ENCODE measurements around the gene PDE1C. TPM values are rescaled to one million over a fixed set of nuclear protein-coding genes. Genes with fewer than 3 reads are reported as not detected.

PDE1C gene
- total and polyA plus RNA-seq, 5 donors from 2014 or later = not detected

DNA sequence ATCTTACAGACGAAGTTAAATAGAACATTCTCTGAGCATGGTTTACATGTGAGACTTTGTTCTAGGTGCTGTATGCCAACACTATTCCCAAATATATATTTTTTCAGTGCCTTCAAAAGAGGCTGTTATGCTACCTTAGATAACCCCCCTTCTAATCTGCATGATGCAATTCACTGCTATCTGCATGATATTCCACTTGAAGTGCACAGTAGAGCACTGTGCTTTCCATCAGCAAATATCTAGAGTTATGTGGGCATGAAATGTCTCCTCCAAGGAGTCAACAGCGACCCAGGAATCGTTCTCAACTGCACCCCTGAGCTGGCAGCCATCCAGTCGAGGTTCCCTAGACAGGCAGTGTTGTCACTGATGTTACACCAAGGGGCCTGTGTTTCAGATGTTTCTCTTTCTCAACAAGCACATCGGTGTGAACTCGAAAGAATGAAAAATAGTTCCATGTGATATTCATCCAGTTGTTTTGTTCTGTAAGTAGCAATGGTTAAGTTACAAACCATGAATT lies 88.3 kb downstream of the PDE1C start:
- Histone ChIP-seq H3K27ac (ENCODE audit: insufficient read depth, low read length, poor library complexity, severe bottlenecking) (no peak overlapping the region), H3K4me1 (ENCODE audit: control insufficient read depth, insufficient read depth, low read length, poor library complexity, severe bottlenecking) (no peaks in the 10 kb centered on the region), H3K27me3 (ENCODE audit: control insufficient read depth, insufficient read depth, low read length) (no peaks in the 10 kb centered on the region), H3K4me3 (ENCODE audit: low read depth, low read length) (no peak overlapping the region), H3K9me3 (ENCODE audit: control insufficient read depth in 2 of 2, low read length in 2 of 2) (peaks cover 0 to 8% of the 10 kb centered on the region in 2 experiments), H3K36me3 (ENCODE audit: control insufficient read depth, insufficient read depth, low read length) (no peaks in the 10 kb centered on the region)
- peaks cover 2 to 23% (median 7%) of the 10 kb centered on the region in 7 donors for H3K9me3 Mint-ChIP-seq
- no peak for DNase-seq
- no peaks in the 10 kb centered on the region for H3K4me1 Mint-ChIP-seq
- no peak overlapping the region for H3K27ac Mint-ChIP-seq
- no peak for ATAC-seq (ENCODE audit: low read depth in 2 of 2)
- no peak overlapping the region for H3K4me3 Mint-ChIP-seq
- H3K36me3 Mint-ChIP-seq = no peaks in the 10 kb centered on the region
- no peaks in the 10 kb centered on the region for H3K27me3 Mint-ChIP-seq

DNA sequence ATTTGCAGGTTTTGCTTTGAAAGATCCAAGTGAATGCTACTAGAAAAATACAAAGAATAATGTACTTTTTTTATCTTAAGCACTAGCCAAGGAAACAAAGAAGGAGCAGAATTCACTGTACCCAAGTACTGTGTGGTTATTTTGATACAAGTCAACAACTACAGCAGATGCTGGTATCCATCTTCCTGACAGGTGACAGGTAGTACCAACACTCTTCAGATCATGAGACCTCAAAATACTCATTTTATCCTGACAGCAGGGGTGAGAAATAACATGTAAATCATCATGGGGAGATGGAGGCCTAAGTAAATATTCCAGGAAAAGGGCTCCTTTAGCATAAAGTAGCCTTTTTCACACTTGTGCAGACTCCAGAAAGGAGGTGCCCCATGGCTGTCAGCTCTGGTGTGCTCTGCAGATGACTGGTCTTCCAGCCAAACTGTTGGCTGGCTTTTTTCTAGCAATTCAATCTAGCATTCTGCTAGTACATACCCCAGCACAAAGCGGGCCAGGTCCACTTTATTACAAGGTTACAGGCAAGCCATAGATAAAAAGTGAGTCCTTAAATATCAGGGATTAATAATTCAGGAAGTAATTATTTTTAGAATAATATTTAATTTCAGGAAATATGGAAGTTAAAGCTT lies 90.4 kb downstream of the PDE1C start:
- Mint-ChIP-seq H3K4me3 (no peak overlapping the region), H3K27me3 (no peaks in the 10 kb centered on the region), H3K4me1 (no peaks in the 10 kb centered on the region), H3K27ac (no peak overlapping the region), H3K36me3 (no peaks in the 10 kb centered on the region), H3K9me3 (peaks cover 6 to 20% (median 9%) of the 10 kb centered on the region in 7 donors)
- Histone ChIP-seq H3K36me3 (ENCODE audit: control insufficient read depth, insufficient read depth, low read length) (no peaks in the 10 kb centered on the region), H3K9me3 (ENCODE audit: control insufficient read depth in 2 of 2, low read length in 2 of 2) (peaks cover 0 to 9% of the 10 kb centered on the region in 2 experiments), H3K4me1 (ENCODE audit: control insufficient read depth, insufficient read depth, low read length, poor library complexity, severe bottlenecking) (no peaks in the 10 kb centered on the region), H3K4me3 (ENCODE audit: low read depth, low read length) (no peak overlapping the region), H3K27ac (ENCODE audit: insufficient read depth, low read length, poor library complexity, severe bottlenecking) (no peak overlapping the region), H3K27me3 (ENCODE audit: control insufficient read depth, insufficient read depth, low read length) (no peaks in the 10 kb centered on the region)
- no peak for DNase-seq
- no peak for ATAC-seq (ENCODE audit: low read depth in 2 of 2)

DNA sequence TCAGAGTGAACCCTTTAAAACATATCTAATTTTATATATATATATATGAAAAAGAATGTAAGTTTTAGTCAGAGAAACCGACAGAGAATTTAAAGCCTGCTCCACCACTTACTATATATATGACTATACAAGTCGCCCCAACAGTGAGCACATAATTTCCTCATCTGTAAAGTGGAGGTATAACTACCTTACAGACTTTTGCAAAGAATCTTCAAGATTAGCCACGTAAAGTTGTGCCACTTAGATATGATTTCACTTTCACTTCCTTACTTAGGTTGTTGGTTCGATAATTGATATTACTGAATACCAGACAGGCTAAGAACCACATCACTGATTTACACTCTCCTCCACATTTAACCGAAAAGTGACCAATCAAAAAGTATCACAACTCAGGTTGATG lies 94.7 kb downstream of the PDE1C start:
- Mint-ChIP-seq H3K36me3 (no peaks in the 10 kb centered on the region), H3K4me1 (no peaks in the 10 kb centered on the region), H3K9me3 (peaks cover 5 to 25% (median 9%) of the 10 kb centered on the region in 7 donors), H3K27ac (no peak overlapping the region), H3K27me3 (no peaks in the 10 kb centered on the region), H3K4me3 (no peak overlapping the region)
- no peak overlapping the region for H3K4me3 ChIP-seq (ENCODE audit: low read depth, low read length)
- DNase-seq = no peak
- no peak for ATAC-seq (ENCODE audit: low read depth in 2 of 2)
- H3K27me3 ChIP-seq (ENCODE audit: control insufficient read depth, insufficient read depth, low read length) = no peaks in the 10 kb centered on the region
- peaks cover 0 to 9% of the 10 kb centered on the region in 2 experiments for H3K9me3 ChIP-seq (ENCODE audit: control insufficient read depth in 2 of 2, low read length in 2 of 2)
- no peak overlapping the region for H3K27ac ChIP-seq (ENCODE audit: insufficient read depth, low read length, poor library complexity, severe bottlenecking)
- H3K4me1 ChIP-seq (ENCODE audit: control insufficient read depth, insufficient read depth, low read length, poor library complexity, severe bottlenecking) = no peaks in the 10 kb centered on the region
- no peaks in the 10 kb centered on the region for H3K36me3 ChIP-seq (ENCODE audit: control insufficient read depth, insufficient read depth, low read length)

DNA sequence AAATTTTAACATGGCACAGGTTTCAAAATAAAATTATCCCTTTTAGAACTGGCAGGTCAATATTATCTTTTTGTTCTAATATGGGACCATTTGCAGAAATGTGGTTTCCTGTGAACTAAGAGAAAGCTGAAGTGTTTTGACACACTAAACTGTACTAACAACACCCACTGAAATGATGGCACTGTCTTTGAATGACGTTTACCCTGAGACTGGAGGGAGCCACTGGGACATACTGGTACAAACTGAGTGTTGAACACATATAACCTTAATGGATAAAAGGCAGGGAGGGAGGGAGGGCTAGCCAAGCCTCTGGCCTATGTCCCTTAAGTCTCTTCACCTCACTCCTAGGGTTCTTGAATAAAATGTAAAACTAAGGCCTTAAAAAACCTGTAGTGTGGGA lies 95.9 kb downstream of the PDE1C start:
- Mint-ChIP-seq H3K36me3 (no peaks in the 10 kb centered on the region), H3K4me1 (no peaks in the 10 kb centered on the region), H3K27ac (no peak overlapping the region), H3K9me3 (peaks cover 3 to 25% (median 9%) of the 10 kb centered on the region in 7 donors), H3K27me3 (no peaks in the 10 kb centered on the region), H3K4me3 (no peak overlapping the region)
- no peak overlapping the region for H3K4me3 ChIP-seq (ENCODE audit: low read depth, low read length)
- H3K36me3 ChIP-seq (ENCODE audit: control insufficient read depth, insufficient read depth, low read length) = no peaks in the 10 kb centered on the region
- H3K4me1 ChIP-seq (ENCODE audit: control insufficient read depth, insufficient read depth, low read length, poor library complexity, severe bottlenecking) = no peaks in the 10 kb centered on the region
- DNase-seq (no peak), ATAC-seq (ENCODE audit: low read depth in 2 of 2) (no peak)
- H3K9me3 ChIP-seq (ENCODE audit: control insufficient read depth in 2 of 2, low read length in 2 of 2) = peaks cover 0 to 9% of the 10 kb centered on the region in 2 experiments
- H3K27me3 ChIP-seq (ENCODE audit: control insufficient read depth, insufficient read depth, low read length) = no peaks in the 10 kb centered on the region
- H3K27ac ChIP-seq (ENCODE audit: insufficient read depth, low read length, poor library complexity, severe bottlenecking) = no peak overlapping the region

DNA sequence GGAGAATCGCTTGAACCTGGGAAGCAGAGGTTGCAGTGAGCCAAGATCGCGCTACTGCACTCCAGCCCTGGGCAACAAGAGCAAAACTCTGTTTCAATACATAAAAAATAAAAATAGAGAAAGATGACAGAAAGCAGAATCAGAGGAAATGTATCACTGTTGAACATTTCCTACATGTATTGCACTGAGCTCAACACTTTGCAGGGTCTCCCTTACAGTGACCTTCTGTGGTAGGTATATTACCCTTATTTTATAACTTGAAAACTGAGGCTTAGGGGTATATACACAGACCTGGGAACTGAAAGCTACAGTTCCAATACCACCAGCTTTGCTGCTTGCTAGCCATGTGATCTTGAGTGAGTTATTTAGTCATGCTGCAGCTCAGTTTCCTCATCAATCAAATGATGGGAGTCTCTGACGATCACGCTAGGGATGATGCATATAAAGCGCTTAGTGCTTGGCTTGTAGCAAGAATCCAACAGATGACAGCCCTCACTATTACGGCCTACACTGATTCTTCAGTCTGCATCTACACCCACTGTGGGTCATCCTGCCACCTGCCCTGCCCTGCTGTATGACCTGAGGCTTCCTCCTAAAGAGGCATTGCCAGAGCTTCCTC lies 99.0 kb downstream of the PDE1C start:
- H3K4me1 Mint-ChIP-seq = no peaks in the 10 kb centered on the region
- no peak overlapping the region for H3K4me3 ChIP-seq (ENCODE audit: low read depth, low read length)
- no peaks in the 10 kb centered on the region for H3K36me3 ChIP-seq (ENCODE audit: control insufficient read depth, insufficient read depth, low read length)
- no peak overlapping the region for H3K4me3 Mint-ChIP-seq
- DNase-seq (no peak), ATAC-seq (ENCODE audit: low read depth in 2 of 2) (no peak)
- no peaks in the 10 kb centered on the region for H3K27me3 ChIP-seq (ENCODE audit: control insufficient read depth, insufficient read depth, low read length)
- peaks cover 3 to 20% (median 5%) of the 10 kb centered on the region in 7 donors for H3K9me3 Mint-ChIP-seq
- no peaks in the 10 kb centered on the region for H3K27me3 Mint-ChIP-seq
- no peak overlapping the region for H3K27ac Mint-ChIP-seq
- H3K36me3 Mint-ChIP-seq = no peaks in the 10 kb centered on the region
- no peak overlapping the region for H3K27ac ChIP-seq (ENCODE audit: insufficient read depth, low read length, poor library complexity, severe bottlenecking)
- H3K9me3 ChIP-seq (ENCODE audit: control insufficient read depth in 2 of 2, low read length in 2 of 2) = no peaks in the 10 kb centered on the region
- no peaks in the 10 kb centered on the region for H3K4me1 ChIP-seq (ENCODE audit: control insufficient read depth, insufficient read depth, low read length, poor library complexity, severe bottlenecking)

DNA sequence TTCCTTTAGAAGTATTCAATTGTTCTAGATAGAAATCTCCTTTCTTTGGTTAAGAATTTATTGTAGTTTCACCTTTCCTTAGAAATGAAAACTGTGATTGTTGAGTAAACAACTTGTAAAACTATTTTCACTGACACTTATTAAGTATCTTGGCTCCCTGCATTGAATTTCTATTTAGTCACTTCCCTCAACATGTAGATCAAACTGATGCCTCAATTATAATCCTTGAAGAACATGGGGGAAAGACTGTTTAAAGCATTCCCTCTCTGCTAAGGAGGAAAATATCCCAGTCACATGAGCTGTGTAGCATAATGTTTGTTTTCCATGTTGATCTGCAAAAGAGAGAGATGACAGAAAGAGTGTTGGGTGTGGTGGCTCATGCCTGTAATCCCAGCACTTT lies 99.7 kb downstream of the PDE1C start:
- H3K27me3 Mint-ChIP-seq = no peaks in the 10 kb centered on the region
- DNase-seq = no peak

DNA sequence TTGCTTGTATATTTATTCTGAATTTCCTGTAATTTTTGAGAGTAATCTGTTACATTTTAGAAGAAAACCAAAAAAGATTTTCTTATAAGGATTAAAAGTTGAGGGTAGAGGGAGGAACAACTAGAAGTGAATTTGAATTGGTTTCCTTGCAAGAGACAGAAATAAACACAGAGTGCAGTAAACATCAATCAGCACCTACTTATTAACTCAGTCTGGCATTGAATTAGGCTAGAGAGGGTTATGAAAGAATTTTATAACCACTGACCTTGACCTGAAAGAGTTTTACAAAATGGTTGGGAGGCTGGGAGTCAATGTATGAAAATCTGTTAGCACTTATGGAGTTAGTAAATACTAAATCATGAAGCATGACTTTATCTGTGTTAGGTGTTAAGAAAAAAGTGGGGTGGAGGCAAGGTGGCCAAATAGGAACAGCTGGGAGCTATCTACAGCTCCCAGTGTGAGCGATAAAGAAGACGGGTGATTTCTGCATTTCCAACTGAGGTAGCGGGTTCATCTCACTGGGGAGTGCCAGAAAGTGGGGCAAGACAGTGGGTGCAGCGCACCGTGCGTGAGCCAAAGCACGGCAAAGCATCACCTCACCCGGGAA lies 106.5 kb downstream of the PDE1C start:
- Histone ChIP-seq H3K4me3 (ENCODE audit: low read depth, low read length) (no peak overlapping the region), H3K27me3 (ENCODE audit: control insufficient read depth, insufficient read depth, low read length) (no peaks in the 10 kb centered on the region), H3K36me3 (ENCODE audit: control insufficient read depth, insufficient read depth, low read length) (no peaks in the 10 kb centered on the region), H3K27ac (ENCODE audit: insufficient read depth, low read length, poor library complexity, severe bottlenecking) (no peak overlapping the region), H3K9me3 (ENCODE audit: control insufficient read depth in 2 of 2, low read length in 2 of 2) (no peaks in the 10 kb centered on the region), H3K4me1 (ENCODE audit: control insufficient read depth, insufficient read depth, low read length, poor library complexity, severe bottlenecking) (no peaks in the 10 kb centered on the region)
- ATAC-seq (ENCODE audit: low read depth in 2 of 2) = no peak
- H3K27me3 Mint-ChIP-seq = no peaks in the 10 kb centered on the region
- no peaks in the 10 kb centered on the region for H3K36me3 Mint-ChIP-seq
- peaks cover 0 to 10% (median 4%) of the 10 kb centered on the region in 7 donors for H3K9me3 Mint-ChIP-seq
- H3K4me3 Mint-ChIP-seq = no peak overlapping the region
- H3K27ac Mint-ChIP-seq = no peak overlapping the region
- H3K4me1 Mint-ChIP-seq = no peaks in the 10 kb centered on the region
- no peak for DNase-seq

More for the DNA sequence above, 99.7 kb downstream of the PDE1C start:
- Mint-ChIP-seq H3K36me3 (no peaks in the 10 kb centered on the region), H3K4me3 (no peak overlapping the region), H3K9me3 (peaks cover 0 to 17% (median 5%) of the 10 kb centered on the region in 7 donors), H3K4me1 (no peaks in the 10 kb centered on the region), H3K27ac (no peak overlapping the region)
- Histone ChIP-seq H3K27me3 (ENCODE audit: control insufficient read depth, insufficient read depth, low read length) (no peaks in the 10 kb centered on the region), H3K4me3 (ENCODE audit: low read depth, low read length) (no peak overlapping the region), H3K36me3 (ENCODE audit: control insufficient read depth, insufficient read depth, low read length) (no peaks in the 10 kb centered on the region), H3K9me3 (ENCODE audit: control insufficient read depth in 2 of 2, low read length in 2 of 2) (no peaks in the 10 kb centered on the region), H3K4me1 (ENCODE audit: control insufficient read depth, insufficient read depth, low read length, poor library complexity, severe bottlenecking) (no peaks in the 10 kb centered on the region), H3K27ac (ENCODE audit: insufficient read depth, low read length, poor library complexity, severe bottlenecking) (no peak overlapping the region)
- no peak for ATAC-seq (ENCODE audit: low read depth in 2 of 2)

All from CD4-positive, CD25-positive, alpha-beta regulatory T cell (primary cell).